ENCODE data around the gene MXRA7. TPM values are rescaled to one million over a fixed set of nuclear protein-coding genes. Genes with fewer than 3 reads are reported as not detected.
A peak's percentile ranks its signal among the peaks of the same experiment; 100 is the strongest.

Gene MXRA7
- total and polyA plus RNA-seq, 2 of the 4 experiments (the other 2 are of a cell fraction) = 168 to 231 TPM

DNA sequence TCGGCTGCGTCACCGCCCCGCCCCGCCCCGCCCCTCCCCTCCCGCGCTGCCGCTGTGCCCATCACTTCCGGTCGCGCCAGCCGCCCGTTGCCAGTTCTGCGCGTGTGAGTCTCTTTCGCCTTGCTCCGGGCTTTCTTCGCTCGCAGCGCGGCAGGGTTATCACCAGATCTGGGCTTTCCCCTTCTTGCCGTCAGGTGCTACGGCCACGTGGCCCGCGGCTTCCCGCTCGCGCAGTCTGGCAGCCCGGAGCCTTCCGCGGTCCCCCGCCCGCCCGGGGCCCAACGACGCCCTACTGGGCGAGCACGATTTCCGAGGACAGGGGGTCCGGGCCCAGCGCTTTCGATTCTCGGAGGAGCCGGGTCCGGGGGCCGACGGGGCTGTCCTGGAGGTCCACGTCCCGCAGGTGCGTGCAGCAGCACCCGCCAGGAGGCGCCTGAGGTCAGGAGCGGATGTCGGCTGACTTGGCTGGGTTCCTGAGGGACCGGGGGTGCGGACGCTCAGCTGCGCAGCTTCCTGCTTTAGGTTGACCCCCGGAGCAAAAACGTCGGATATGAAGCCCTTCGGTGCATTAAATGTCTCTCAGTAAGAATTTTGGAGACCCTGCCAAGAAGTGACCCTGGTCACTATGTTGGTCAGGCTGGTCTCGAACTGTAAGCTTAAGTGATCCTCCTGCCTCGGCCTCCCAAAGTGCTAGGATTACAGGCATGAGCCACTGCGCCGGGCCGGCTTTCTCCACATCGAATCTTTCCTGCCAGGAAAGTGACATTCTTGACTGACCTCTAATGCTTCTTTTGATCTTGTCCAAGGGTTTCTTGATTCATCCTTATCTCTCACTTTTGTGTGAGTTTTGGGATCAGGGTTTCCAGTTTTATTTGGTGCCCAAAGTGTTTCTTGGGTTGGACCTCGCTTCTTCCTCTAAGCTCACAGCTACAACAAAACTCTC lies 16.3 kb upstream of the MXRA7 start, which contains the start of gene METTL23:
TSS of gene METTL23 (plus strand) at position 64 of the 943 bp plus-strand sequence. CDS start 2,872 bp downstream, outside the sequence.
- in situ Hi-C loops (cut with MboI; ENCODE audit: low sequenced_read_pairs) = no loop called here
- H4K8ac ChIP-seq (ENCODE audit: low read depth in 2 of 2, low read length in 2 of 2) = peak within 1 kb of the TSS; percentile 68 to 92
- intact Hi-C loops (cut with micrococcal nuclease) = loop anchor here (1.0 to 2.0 kb wide), 3 partner anchors 8 to 340 kb away; no protein-coding TSS in a partner anchor
- dilution Hi-C loops (cut with HindIII; ENCODE audit: low sequenced_read_pairs, unreplicated experiment) = no loop called here
- TF ChIP-seq RFX5 (IDR thresholded peaks at IDR 0.05; ENCODE audit: low read depth, low read length) (no peak), RAD21 (IDR thresholded peaks at IDR 0.05; ENCODE audit: low read length) (peak; percentile 45), POLR2A (IDR thresholded peaks at IDR 0.05; ENCODE audit: low read depth, low read length) (peak; percentile 93), MAZ (IDR thresholded peaks at IDR 0.05; ENCODE audit: borderline replicate concordance, low read depth, low read length) (peak; percentile 51; the same call in 1 of the 2 replicates), CEBPB (IDR thresholded peaks at IDR 0.05; ENCODE audit: low read depth, low read length) (no peak), BHLHE40 (IDR thresholded peaks at IDR 0.05; ENCODE audit: low read depth, low read length) (peak; percentile 94), MXI1 (IDR thresholded peaks at IDR 0.05; ENCODE audit: borderline replicate concordance, low read depth, low read length) (peak; percentile 87), NFE2L2 (IDR thresholded peaks at IDR 0.05; ENCODE audit: low read depth, low read length) (no peak), CHD1 (IDR thresholded peaks at IDR 0.05; ENCODE audit: low read depth, low read length) (peak; percentile 88; the same call in 1 of the 2 replicates), SMC3 (IDR thresholded peaks at IDR 0.05; ENCODE audit: low read depth, low read length) (peak; percentile 41; the same call in 1 of the 2 replicates), CTCF (conservative IDR thresholded peaks at IDR 0.05; ENCODE audit: low read depth, low read length) (peak; percentile 65)
- TF ChIP-seq, protein P1, sequence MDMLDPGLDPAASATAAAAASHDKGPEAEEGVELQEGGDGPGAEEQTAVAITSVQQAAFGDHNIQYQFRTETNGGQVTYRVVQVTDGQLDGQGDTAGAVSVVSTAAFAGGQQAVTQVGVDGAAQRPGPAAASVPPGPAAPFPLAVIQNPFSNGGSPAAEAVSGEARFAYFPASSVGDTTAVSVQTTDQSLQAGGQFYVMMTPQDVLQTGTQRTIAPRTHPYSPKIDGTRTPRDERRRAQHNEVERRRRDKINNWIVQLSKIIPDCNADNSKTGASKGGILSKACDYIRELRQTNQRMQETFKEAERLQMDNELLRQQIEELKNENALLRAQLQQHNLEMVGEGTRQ (IDR thresholded peaks at IDR 0.05; ENCODE audit: low read depth, low read length) = peak; percentile 65; the same call in 1 of the 2 replicates
- 0 out of 2 replicates have a peak, but pooled peaks cover 2% of the 10 kb centered on the region for H3K9me1 ChIP-seq (ENCODE audit: insufficient read depth, low read length)
- no peaks in the 10 kb centered on the region for H3K9me3 ChIP-seq (ENCODE audit: control insufficient read depth, insufficient read depth, low read length)
- H3K4ac ChIP-seq (ENCODE audit: low read depth, low read length) = peak within 1 kb of the TSS; percentile 95
- peak within 1 kb of the TSS; percentile 81 for H3K4me3 ChIP-seq (ENCODE audit: insufficient read depth, low read depth, low read length)
- peak within 1 kb of the TSS; percentile 94 for H3K9ac ChIP-seq (ENCODE audit: low read depth, low read length)
- H2BK20ac ChIP-seq (ENCODE audit: low read depth, low read length) = no peak within 1 kb of the TSS
- H2BK5ac ChIP-seq (ENCODE audit: low read depth, low read length, poor library complexity, severe bottlenecking) = peak within 1 kb of the TSS; percentile 94
- peak within 1 kb of the TSS; percentile 100 for H2AK9ac ChIP-seq (replicated peaks; ENCODE audit: low read depth, low read length, poor library complexity)
- H4K91ac ChIP-seq (ENCODE audit: insufficient read depth, low read depth, low read length) = peak within 1 kb of the TSS; percentile 95
- peak within 1 kb of the TSS; percentile 93 for H2AK5ac ChIP-seq (ENCODE audit: low read depth, low read length)
- H3K4me2 ChIP-seq (ENCODE audit: low read depth, low read length) = peak within 1 kb of the TSS; percentile 92
- peak within 1 kb of the TSS; percentile 55 for H4K5ac ChIP-seq (ENCODE audit: low read depth, low read length)
- H3K4me1 ChIP-seq (ENCODE audit: control insufficient read depth, insufficient read depth, low read length) = peaks cover 6% of the 10 kb centered on the region
- peak within 1 kb of the TSS; percentile 97 for H2AFZ ChIP-seq (replicated peaks; ENCODE audit: low read length, poor library complexity)
- peak within 1 kb of the TSS; percentile 70; the same call in 1 of the 2 replicates for H3K18ac ChIP-seq (ENCODE audit: low read depth, low read length)
- WGBS, 2 experiments (ENCODE audit: extremely low coverage in 2 of 2, insufficient read length in 1 of 2) = 5% methylated on average over 12 of the region's 71 CpGs; no CpG with 5 or more reads in 1 of the 2 experiments
- peak within 1 kb of the TSS; percentile 67; the same call in 1 of the 2 replicates for H2BK120ac ChIP-seq (ENCODE audit: low read depth, low read length)
- H2BK15ac ChIP-seq (ENCODE audit: low read depth, low read length) = peak within 1 kb of the TSS; percentile 34; the same call in 1 of the 3 replicates
- CTCF ChIA-PET = interaction anchor here (0.6 kb wide), 1 partner anchor 31 kb away, joined by 3 read pairs; no protein-coding TSS in a partner anchor
- peak within 1 kb of the TSS; percentile 94 for H3K14ac ChIP-seq (replicated peaks; ENCODE audit: low read depth, low read length)
- H3K23ac ChIP-seq (ENCODE audit: low read depth, low read length) = peak within 1 kb of the TSS; percentile 88
- TSS peak; percentile 62 for BruUV-seq (replicated peaks)
- H3K27ac ChIP-seq (ENCODE audit: insufficient read depth, low read length) = peak within 1 kb of the TSS; percentile 95
- DNase-seq (peak; percentile 77), ATAC-seq (ENCODE audit: low read depth) (peak; percentile 52)
- H4K20me1 ChIP-seq (ENCODE audit: insufficient read depth, low read length) = peaks cover 36% of the 10 kb centered on the region
- peaks cover 24% of the 10 kb centered on the region for H3K36me3 ChIP-seq (ENCODE audit: control insufficient read depth, insufficient read depth, low read length)
- H3K27me3 ChIP-seq (ENCODE audit: control insufficient read depth, insufficient read depth, low read length) = no peaks in the 10 kb centered on the region
- POLR2A ChIA-PET (ENCODE audit: unreplicated experiment) = interaction anchor here (0.6 to 0.9 kb wide), 2 partner anchors 10 to 134 kb away, joined by 3 read pairs; no protein-coding TSS in a partner anchor
- H3K56ac ChIP-seq (ENCODE audit: extremely low read depth, insufficient read depth, low read length) = peak within 1 kb of the TSS; percentile 89
- peaks cover 17 to 63% of the 10 kb centered on the region in 2 experiments for H3K79me1 ChIP-seq (ENCODE audit: low read depth in 1 of 2, low read length in 2 of 2)

All from IMR-90 (cell line).